GM23338 (cell line): Measurements from ENCODE around the gene EIF1AY.

ENCODE experiments used
- CREB1 ChIP-seq: fragments of 250-450 bp; sonication (Bioruptor Pico); IDR thresholded peaks from 2 replicates; pipeline ENCODE4 v1.5.0; 2020; ENCODE audit warnings: low read depth, mild to moderate bottlenecking, moderate library complexity
- EZH2 ChIP-seq: fragments of 200-600 bp; sonication (generic); IDR thresholded peaks from one replicate; pipeline ENCODE4 v1.8.0; 2017; ENCODE audit warnings: antibody characterized with exemption, mild to moderate bottlenecking, low read depth; ENCODE audit not compliant: unreplicated experiment
- EZH2phosphoT487 ChIP-seq: fragments of 200-600 bp; sonication (generic); IDR thresholded peaks from one replicate; pipeline ENCODE4 v1.8.1; 2018; ENCODE audit warnings: antibody characterized with exemption; ENCODE audit not compliant: unreplicated experiment
- POLR2AphosphoS5 ChIP-seq: IDR thresholded peaks from 2 replicates; pipeline ENCODE4 v1.6.1; 2016; ENCODE audit warnings: antibody characterized with exemption, low read depth
- ZNF331 ChIP-seq: fragments of 250-450 bp; sonication (Bioruptor Pico); IDR thresholded peaks from 2 replicates; pipeline ENCODE4 v1.5.0; 2020; ENCODE audit warnings: low read depth, mild to moderate bottlenecking, moderate library complexity
- TF ChIP-seq, protein P1 (sequence below), 2 experiments: fragments of 200-600 bp in 1 of 2; sonication (generic) in 1 of 2; conservative IDR thresholded peaks; 2 replicates each; pipeline versions ENCODE4 v1.5.1 to v1.6.1; 2016 to 2017; ENCODE audit warnings: antibody characterized with exemption in 2 of 2, low read depth in 2 of 2, mild to moderate bottlenecking in 2 of 2, moderate library complexity in 1 of 2
- TF ChIP-seq, protein P2 (sequence below): IDR thresholded peaks from one replicate; pipeline ENCODE4 v1.6.1; 2018; ENCODE audit warnings: antibody characterized with exemption; ENCODE audit not compliant: unreplicated experiment
- TF ChIP-seq, protein P3 (sequence below): fragments of 250-450 bp; sonication (Bioruptor Pico); IDR thresholded peaks from 2 replicates; pipeline ENCODE4 v1.5.0; 2020; ENCODE audit warnings: mild to moderate bottlenecking, moderate library complexity

DNA sequence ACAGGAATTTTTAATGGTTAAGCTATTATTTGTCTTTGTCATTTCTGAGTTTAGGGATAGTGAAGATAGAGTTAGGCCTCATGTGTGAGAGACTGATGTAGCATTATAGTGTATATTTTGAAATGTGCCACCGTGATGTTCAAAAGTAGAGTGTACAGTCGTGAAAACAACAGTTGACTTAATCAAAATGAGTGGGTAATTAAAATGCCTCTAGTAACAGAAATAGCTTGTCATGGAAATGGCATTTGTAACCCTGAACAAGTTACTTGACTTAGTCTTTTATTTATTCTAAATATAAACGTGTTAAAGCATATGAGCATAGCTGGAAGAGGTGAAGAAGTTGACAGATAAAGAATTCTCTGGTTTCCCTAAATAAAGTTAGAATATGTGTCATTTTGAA is 6.1 kb downstream of the EIF1AY start:
- TF ChIP-seq POLR2AphosphoS5: no peak
- TF ChIP-seq, protein P1, sequence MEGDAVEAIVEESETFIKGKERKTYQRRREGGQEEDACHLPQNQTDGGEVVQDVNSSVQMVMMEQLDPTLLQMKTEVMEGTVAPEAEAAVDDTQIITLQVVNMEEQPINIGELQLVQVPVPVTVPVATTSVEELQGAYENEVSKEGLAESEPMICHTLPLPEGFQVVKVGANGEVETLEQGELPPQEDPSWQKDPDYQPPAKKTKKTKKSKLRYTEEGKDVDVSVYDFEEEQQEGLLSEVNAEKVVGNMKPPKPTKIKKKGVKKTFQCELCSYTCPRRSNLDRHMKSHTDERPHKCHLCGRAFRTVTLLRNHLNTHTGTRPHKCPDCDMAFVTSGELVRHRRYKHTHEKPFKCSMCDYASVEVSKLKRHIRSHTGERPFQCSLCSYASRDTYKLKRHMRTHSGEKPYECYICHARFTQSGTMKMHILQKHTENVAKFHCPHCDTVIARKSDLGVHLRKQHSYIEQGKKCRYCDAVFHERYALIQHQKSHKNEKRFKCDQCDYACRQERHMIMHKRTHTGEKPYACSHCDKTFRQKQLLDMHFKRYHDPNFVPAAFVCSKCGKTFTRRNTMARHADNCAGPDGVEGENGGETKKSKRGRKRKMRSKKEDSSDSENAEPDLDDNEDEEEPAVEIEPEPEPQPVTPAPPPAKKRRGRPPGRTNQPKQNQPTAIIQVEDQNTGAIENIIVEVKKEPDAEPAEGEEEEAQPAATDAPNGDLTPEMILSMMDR (conservative IDR thresholded peaks at IDR 0.05; ENCODE audit: low read depth in 2 of 2): no peak
- no peak for TF ChIP-seq EZH2
- no peak for TF ChIP-seq EZH2phosphoT487
- TF ChIP-seq, protein P2, sequence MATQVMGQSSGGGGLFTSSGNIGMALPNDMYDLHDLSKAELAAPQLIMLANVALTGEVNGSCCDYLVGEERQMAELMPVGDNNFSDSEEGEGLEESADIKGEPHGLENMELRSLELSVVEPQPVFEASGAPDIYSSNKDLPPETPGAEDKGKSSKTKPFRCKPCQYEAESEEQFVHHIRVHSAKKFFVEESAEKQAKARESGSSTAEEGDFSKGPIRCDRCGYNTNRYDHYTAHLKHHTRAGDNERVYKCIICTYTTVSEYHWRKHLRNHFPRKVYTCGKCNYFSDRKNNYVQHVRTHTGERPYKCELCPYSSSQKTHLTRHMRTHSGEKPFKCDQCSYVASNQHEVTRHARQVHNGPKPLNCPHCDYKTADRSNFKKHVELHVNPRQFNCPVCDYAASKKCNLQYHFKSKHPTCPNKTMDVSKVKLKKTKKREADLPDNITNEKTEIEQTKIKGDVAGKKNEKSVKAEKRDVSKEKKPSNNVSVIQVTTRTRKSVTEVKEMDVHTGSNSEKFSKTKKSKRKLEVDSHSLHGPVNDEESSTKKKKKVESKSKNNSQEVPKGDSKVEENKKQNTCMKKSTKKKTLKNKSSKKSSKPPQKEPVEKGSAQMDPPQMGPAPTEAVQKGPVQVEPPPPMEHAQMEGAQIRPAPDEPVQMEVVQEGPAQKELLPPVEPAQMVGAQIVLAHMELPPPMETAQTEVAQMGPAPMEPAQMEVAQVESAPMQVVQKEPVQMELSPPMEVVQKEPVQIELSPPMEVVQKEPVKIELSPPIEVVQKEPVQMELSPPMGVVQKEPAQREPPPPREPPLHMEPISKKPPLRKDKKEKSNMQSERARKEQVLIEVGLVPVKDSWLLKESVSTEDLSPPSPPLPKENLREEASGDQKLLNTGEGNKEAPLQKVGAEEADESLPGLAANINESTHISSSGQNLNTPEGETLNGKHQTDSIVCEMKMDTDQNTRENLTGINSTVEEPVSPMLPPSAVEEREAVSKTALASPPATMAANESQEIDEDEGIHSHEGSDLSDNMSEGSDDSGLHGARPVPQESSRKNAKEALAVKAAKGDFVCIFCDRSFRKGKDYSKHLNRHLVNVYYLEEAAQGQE: no peak
- TF ChIP-seq CREB1 (CRISPR knock-in tag): no peak
- no peak for TF ChIP-seq ZNF331 (CRISPR knock-in tag)
- TF ChIP-seq, protein P3, sequence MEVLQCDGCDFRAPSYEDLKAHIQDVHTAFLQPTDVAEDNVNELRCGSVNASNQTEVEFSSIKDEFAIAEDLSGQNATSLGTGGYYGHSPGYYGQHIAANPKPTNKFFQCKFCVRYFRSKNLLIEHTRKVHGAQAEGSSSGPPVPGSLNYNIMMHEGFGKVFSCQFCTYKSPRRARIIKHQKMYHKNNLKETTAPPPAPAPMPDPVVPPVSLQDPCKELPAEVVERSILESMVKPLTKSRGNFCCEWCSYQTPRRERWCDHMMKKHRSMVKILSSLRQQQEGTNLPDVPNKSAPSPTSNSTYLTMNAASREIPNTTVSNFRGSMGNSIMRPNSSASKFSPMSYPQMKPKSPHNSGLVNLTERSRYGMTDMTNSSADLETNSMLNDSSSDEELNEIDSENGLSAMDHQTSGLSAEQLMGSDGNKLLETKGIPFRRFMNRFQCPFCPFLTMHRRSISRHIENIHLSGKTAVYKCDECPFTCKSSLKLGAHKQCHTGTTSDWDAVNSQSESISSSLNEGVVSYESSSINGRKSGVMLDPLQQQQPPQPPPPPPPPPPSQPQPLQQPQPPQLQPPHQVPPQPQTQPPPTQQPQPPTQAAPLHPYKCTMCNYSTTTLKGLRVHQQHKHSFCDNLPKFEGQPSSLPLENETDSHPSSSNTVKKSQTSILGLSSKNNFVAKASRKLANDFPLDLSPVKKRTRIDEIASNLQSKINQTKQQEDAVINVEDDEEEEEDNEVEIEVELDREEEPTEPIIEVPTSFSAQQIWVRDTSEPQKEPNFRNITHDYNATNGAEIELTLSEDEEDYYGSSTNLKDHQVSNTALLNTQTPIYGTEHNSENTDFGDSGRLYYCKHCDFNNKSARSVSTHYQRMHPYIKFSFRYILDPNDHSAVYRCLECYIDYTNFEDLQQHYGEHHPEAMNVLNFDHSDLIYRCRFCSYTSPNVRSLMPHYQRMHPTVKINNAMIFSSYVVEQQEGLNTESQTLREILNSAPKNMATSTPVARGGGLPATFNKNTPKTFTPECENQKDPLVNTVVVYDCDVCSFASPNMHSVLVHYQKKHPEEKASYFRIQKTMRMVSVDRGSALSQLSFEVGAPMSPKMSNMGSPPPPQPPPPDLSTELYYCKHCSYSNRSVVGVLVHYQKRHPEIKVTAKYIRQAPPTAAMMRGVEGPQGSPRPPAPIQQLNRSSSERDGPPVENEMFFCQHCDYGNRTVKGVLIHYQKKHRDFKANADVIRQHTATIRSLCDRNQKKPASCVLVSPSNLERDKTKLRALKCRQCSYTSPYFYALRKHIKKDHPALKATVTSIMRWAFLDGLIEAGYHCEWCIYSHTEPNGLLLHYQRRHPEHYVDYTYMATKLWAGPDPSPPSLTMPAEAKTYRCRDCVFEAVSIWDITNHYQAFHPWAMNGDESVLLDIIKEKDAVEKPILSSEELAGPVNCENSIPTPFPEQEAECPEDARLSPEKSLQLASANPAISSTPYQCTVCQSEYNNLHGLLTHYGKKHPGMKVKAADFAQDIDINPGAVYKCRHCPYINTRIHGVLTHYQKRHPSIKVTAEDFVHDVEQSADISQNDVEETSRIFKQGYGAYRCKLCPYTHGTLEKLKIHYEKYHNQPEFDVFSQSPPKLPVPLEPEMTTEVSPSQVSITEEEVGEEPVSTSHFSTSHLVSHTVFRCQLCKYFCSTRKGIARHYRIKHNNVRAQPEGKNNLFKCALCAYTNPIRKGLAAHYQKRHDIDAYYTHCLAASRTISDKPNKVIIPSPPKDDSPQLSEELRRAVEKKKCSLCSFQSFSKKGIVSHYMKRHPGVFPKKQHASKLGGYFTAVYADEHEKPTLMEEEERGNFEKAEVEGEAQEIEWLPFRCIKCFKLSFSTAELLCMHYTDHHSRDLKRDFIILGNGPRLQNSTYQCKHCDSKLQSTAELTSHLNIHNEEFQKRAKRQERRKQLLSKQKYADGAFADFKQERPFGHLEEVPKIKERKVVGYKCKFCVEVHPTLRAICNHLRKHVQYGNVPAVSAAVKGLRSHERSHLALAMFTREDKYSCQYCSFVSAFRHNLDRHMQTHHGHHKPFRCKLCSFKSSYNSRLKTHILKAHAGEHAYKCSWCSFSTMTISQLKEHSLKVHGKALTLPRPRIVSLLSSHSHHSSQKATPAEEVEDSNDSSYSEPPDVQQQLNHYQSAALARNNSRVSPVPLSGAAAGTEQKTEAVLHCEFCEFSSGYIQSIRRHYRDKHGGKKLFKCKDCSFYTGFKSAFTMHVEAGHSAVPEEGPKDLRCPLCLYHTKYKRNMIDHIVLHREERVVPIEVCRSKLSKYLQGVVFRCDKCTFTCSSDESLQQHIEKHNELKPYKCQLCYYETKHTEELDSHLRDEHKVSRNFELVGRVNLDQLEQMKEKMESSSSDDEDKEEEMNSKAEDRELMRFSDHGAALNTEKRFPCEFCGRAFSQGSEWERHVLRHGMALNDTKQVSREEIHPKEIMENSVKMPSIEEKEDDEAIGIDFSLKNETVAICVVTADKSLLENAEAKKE (CRISPR knock-in tag): no peak
